Fibroblast of lung (primary cell): Measurements from ENCODE around the gene SERGEF. TPM values are rescaled to one million over a fixed set of nuclear protein-coding genes. Genes with fewer than 3 reads are reported as not detected.

ENCODE experiments used
- DNase-seq, 2 donors: peaks; one replicate each; pipeline versions ENCODE4 v3.0.0 to v3.0.0-alpha.2; 2010; ENCODE audit warnings: low read depth in 2 of 2
- H2AFZ ChIP-seq: 2 replicates; pipeline ENCODE4 v1.5.1; 2012; ENCODE audit warnings: low read length, control low read depth, inconsistent platforms
- H3K27ac ChIP-seq: 2 replicates; pipeline ENCODE4 v1.5.1; 2011; ENCODE audit warnings: low read length, control low read depth; ENCODE audit not compliant: insufficient read depth
- H3K27me3 ChIP-seq: 2 replicates; pipeline ENCODE4 v1.5.1; 2011; ENCODE audit warnings: mild to moderate bottlenecking, low read length; ENCODE audit not compliant: control insufficient read depth, insufficient read depth
- H3K36me3 ChIP-seq: 2 replicates; pipeline ENCODE4 v1.5.1; 2011; ENCODE audit warnings: low read length; ENCODE audit not compliant: control insufficient read depth, insufficient read depth
- H3K4me1 ChIP-seq: 2 replicates; pipeline ENCODE4 v1.5.1; 2011; ENCODE audit warnings: low read length; ENCODE audit not compliant: control insufficient read depth, insufficient read depth; ENCODE audit errors: extremely low read depth
- H3K4me2 ChIP-seq: 2 replicates; pipeline ENCODE4 v1.5.1; 2011; ENCODE audit warnings: low read length, control low read depth; ENCODE audit not compliant: insufficient read depth; ENCODE audit errors: extremely low read depth
- H3K4me3 ChIP-seq, 4 experiments: fragments of 200-600 bp in 1 of 4; sonication (generic) in 1 of 4; replicated peaks in 1 of 4; 2 replicates each; pipeline ENCODE4 v1.5.1; 2011 to 2016; ENCODE audit warnings: low read length in 4 of 4, low read depth in 3 of 4, mild to moderate bottlenecking in 3 of 4, control low read depth in 2 of 4, inconsistent platforms in 1 of 4, mixed read lengths in 1 of 4; ENCODE audit not compliant: insufficient read depth in 1 of 4; ENCODE audit errors: control extremely low read depth in 1 of 4
- H3K79me2 ChIP-seq: 2 replicates; pipeline ENCODE4 v1.5.1; 2012; ENCODE audit warnings: mild to moderate bottlenecking, low read length, inconsistent platforms; ENCODE audit not compliant: control insufficient read depth, insufficient read depth
- H3K9ac ChIP-seq: 2 replicates; pipeline ENCODE4 v1.5.1; 2011; ENCODE audit warnings: mild to moderate bottlenecking, low read length, control low read depth; ENCODE audit not compliant: insufficient read depth
- H3K9me3 ChIP-seq: 2 replicates; pipeline ENCODE4 v1.5.1; 2012; ENCODE audit warnings: low read depth, low read length; ENCODE audit not compliant: control insufficient read depth, insufficient read depth
- H4K20me1 ChIP-seq: 2 replicates; pipeline ENCODE4 v1.5.1; 2011; ENCODE audit warnings: low read length; ENCODE audit not compliant: control insufficient read depth, insufficient read depth; ENCODE audit errors: extremely low read depth
- CTCF ChIP-seq, 2 donors: IDR thresholded peaks in 1 of 2; conservative IDR thresholded peaks in 1 of 2; 1 replicate in 1 of 2; 2 replicates in 1 of 2; pipeline ENCODE4 v1.5.1; 2011 to 2012; ENCODE audit warnings: low read length in 2 of 2, control low read depth in 1 of 2, inconsistent platforms in 1 of 2, low read depth in 1 of 2, mild to moderate bottlenecking in 1 of 2
- EZH2 ChIP-seq: IDR thresholded peaks from 2 replicates; pipeline ENCODE4 v1.5.1; 2012; ENCODE audit warnings: low read length, control low read depth, mild to moderate bottlenecking; ENCODE audit errors: missing control alignments
- polyA plus RNA-seq, 2 donors: library from polyadenylated mRNA; depleted of rRNA in 1 of 2; stranded (reverse) in 1 of 2; unstranded in 1 of 2; fragments of >200 nt; gene quantifications; 2 replicates each; pipeline ENCODE4 v1.2.1, GENCODE V29; 2011 to 2012; ENCODE audit warnings: missing spikeins in 1 of 2
- total RNA-seq: library from RNA; depleted of rRNA; stranded (reverse); fragments of >200 nt; gene quantifications from 2 replicates; pipeline ENCODE4 v1.2.1, GENCODE V29; 2014

SERGEF gene
- total and polyA plus RNA-seq, 2 donors (not counting 1 experiment from before 2014, with no cell fraction given), result 14.5 to 38.5 TPM

GRCh38 chr11:17748761-17749721 lies 263.8 kb downstream of the SERGEF start:
- Histone ChIP-seq H3K4me1 (no peaks in the 10 kb centered on the region), H3K79me2 (no peaks in the 10 kb centered on the region), H2AFZ (no peak overlapping the region), H3K36me3 (no peaks in the 10 kb centered on the region), H3K4me3 (no peak overlapping the region), H3K27me3 (no peaks in the 10 kb centered on the region), H3K9me3 (no peaks in the 10 kb centered on the region), H3K9ac (no peak overlapping the region), H3K27ac (no peak overlapping the region), H3K4me2 (no peak overlapping the region), H4K20me1 (no peaks in the 10 kb centered on the region)
- TF ChIP-seq CTCF (conservative IDR thresholded peaks at IDR 0.05 in 1 of 2, IDR thresholded peaks at IDR 0.05 in 1 of 2; ENCODE audit: low read depth in 1 of 2, low read length in 2 of 2), result no peak
- DNase-seq, result no peak

- DNase-seq, result no peak
- H3K27me3 ChIP-seq, result no peaks in the 10 kb centered on the region
- no peaks in the 10 kb centered on the region for H3K9me3 ChIP-seq
- TF ChIP-seq EZH2, result no peak
- TF ChIP-seq CTCF (conservative IDR thresholded peaks at IDR 0.05 in 1 of 2, IDR thresholded peaks at IDR 0.05 in 1 of 2; ENCODE audit: low read depth in 1 of 2, low read length in 2 of 2), result no peak
- no peak overlapping the region for H3K4me2 ChIP-seq
- H3K27ac ChIP-seq, result no peak overlapping the region
- H3K9ac ChIP-seq, result no peak overlapping the region
- H3K79me2 ChIP-seq, result no peaks in the 10 kb centered on the region
- H3K36me3 ChIP-seq, result no peaks in the 10 kb centered on the region
- H3K4me3 ChIP-seq, result no peak overlapping the region
- H2AFZ ChIP-seq, result no peak overlapping the region
- H3K4me1 ChIP-seq, result no peaks in the 10 kb centered on the region
- H4K20me1 ChIP-seq, result no peaks in the 10 kb centered on the region
Measured at GRCh38 chr11:17748044-17748443, 264.8 kb downstream of the SERGEF start.

GRCh38 chr11:17747131-17747955 lies 265.5 kb downstream of the SERGEF start:
- Histone ChIP-seq H2AFZ (no peak overlapping the region), H3K9me3 (no peaks in the 10 kb centered on the region), H3K4me1 (no peaks in the 10 kb centered on the region), H3K4me2 (no peak overlapping the region), H3K9ac (no peak overlapping the region), H3K4me3 (no peak overlapping the region), H4K20me1 (no peaks in the 10 kb centered on the region), H3K79me2 (no peaks in the 10 kb centered on the region), H3K27ac (no peak overlapping the region), H3K27me3 (no peaks in the 10 kb centered on the region), H3K36me3 (no peaks in the 10 kb centered on the region)
- no peak for TF ChIP-seq CTCF (conservative IDR thresholded peaks at IDR 0.05 in 1 of 2, IDR thresholded peaks at IDR 0.05 in 1 of 2; ENCODE audit: low read depth in 1 of 2, low read length in 2 of 2)
- no peak for TF ChIP-seq EZH2
- DNase-seq, result no peak
